ENCODE results near the gene RHOH.

DNA sequence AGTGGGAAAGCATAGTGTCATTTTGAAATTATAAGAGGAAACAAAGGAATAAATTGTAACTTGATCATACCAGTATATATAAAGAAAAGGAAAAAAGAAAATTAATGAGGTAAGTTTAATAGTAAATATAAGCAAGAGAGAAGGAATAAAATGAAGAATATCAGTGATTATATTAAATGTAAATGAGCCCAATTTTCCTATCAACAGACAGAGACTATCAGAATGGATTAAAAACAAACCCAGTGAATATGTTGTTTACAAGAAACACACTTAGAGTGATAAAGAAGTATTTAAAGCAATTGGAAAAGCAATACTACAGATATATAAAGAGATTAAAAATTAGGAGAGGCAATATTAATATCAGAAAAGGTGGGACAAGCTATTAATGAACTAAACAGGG lies 28.8 kb upstream of the RHOH start:
- TF ChIP-seq CTCF (IDR thresholded peaks at IDR 0.05), result no peak
- no peak for TF ChIP-seq POLR2A (IDR thresholded peaks at IDR 0.05)
